GM23338 (cell line): ENCODE data around the gene FPR1.

ENCODE experiments used
- CREB1 ChIP-seq: fragments of 250-450 bp; sonication (Bioruptor Pico); IDR thresholded peaks from 2 replicates; pipeline ENCODE4 v1.5.0; 2020; ENCODE audit warnings: low read depth, mild to moderate bottlenecking, moderate library complexity
- EZH2 ChIP-seq: fragments of 200-600 bp; sonication (generic); IDR thresholded peaks from one replicate; pipeline ENCODE4 v1.8.0; 2017; ENCODE audit warnings: antibody characterized with exemption, mild to moderate bottlenecking, low read depth; ENCODE audit not compliant: unreplicated experiment
- EZH2phosphoT487 ChIP-seq: fragments of 200-600 bp; sonication (generic); IDR thresholded peaks from one replicate; pipeline ENCODE4 v1.8.1; 2018; ENCODE audit warnings: antibody characterized with exemption; ENCODE audit not compliant: unreplicated experiment
- JUNB ChIP-seq: IDR thresholded peaks from one replicate; pipeline ENCODE4 v1.6.1; 2016; ENCODE audit warnings: antibody characterized with exemption; ENCODE audit not compliant: unreplicated experiment
- POLR2AphosphoS5 ChIP-seq: IDR thresholded peaks from 2 replicates; pipeline ENCODE4 v1.6.1; 2016; ENCODE audit warnings: antibody characterized with exemption, low read depth
- ZNF114 ChIP-seq: fragments of 250-450 bp; sonication (Bioruptor Pico); IDR thresholded peaks from 2 replicates; pipeline ENCODE4 v1.5.0; 2020; ENCODE audit warnings: mild to moderate bottlenecking, moderate library complexity
- TF ChIP-seq, protein P1 (sequence below), 2 experiments: fragments of 200-600 bp in 1 of 2; sonication (generic) in 1 of 2; conservative IDR thresholded peaks; 2 replicates each; pipeline versions ENCODE4 v1.5.1 to v1.6.1; 2016 to 2017; ENCODE audit warnings: antibody characterized with exemption in 2 of 2, low read depth in 2 of 2, mild to moderate bottlenecking in 2 of 2, moderate library complexity in 1 of 2
- TF ChIP-seq, protein P2 (sequence below): IDR thresholded peaks from one replicate; pipeline ENCODE4 v1.6.1; 2018; ENCODE audit warnings: antibody characterized with exemption; ENCODE audit not compliant: unreplicated experiment
- TF ChIP-seq, protein P3 (sequence below): fragments of 250-450 bp; sonication (Bioruptor Pico); IDR thresholded peaks from 2 replicates; pipeline ENCODE4 v1.5.0; 2020; ENCODE audit warnings: mild to moderate bottlenecking, moderate library complexity

DNA sequence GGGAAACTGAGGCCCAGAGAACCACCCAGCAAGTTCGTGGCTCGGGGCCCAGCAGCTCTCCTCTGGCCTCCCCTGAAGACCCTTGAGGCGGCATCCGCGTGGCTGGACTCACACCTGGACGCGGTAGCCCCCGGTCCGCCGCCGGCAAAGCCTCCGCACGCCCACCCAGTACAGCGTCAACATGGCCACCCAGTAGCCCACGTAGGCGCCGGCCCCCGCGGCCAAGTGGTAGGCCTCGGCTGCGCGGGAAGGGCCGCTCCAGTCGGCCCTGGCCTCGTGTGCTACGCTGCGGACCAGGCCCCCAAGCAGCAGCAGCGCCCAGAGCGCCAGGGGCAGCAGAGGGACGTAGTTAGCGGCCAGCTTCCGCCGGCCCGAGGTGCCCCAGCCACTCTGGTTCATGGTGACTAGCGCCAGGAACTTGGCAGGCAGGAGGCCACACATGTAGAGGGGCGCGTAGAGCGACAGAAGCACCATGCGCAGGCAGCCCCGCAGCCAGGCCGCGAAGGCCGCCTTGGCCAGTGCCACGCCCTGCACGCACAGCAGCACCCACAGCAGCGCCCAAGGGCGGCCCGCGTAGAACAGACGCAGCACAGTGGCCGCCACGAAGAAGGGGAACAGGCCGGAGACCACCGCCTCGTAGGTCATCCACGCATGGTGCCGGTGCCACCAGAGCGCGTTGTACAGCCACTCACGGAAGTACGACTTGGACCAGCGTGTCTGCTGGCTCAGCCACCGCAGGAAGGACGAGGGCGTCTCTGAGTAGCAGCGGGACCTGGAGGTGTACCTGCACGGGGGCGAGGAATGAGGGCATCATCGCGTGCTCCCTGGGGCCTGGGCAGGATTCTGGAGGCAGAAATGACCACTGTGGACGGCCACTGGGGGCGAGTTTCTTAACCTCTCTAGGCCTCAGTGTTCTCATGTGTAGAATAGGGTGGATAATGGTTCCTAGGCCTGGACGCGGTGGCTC lies 38.1 kb downstream of the FPR1 start:
- no peak for TF ChIP-seq POLR2AphosphoS5
- TF ChIP-seq, protein P1, sequence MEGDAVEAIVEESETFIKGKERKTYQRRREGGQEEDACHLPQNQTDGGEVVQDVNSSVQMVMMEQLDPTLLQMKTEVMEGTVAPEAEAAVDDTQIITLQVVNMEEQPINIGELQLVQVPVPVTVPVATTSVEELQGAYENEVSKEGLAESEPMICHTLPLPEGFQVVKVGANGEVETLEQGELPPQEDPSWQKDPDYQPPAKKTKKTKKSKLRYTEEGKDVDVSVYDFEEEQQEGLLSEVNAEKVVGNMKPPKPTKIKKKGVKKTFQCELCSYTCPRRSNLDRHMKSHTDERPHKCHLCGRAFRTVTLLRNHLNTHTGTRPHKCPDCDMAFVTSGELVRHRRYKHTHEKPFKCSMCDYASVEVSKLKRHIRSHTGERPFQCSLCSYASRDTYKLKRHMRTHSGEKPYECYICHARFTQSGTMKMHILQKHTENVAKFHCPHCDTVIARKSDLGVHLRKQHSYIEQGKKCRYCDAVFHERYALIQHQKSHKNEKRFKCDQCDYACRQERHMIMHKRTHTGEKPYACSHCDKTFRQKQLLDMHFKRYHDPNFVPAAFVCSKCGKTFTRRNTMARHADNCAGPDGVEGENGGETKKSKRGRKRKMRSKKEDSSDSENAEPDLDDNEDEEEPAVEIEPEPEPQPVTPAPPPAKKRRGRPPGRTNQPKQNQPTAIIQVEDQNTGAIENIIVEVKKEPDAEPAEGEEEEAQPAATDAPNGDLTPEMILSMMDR (conservative IDR thresholded peaks at IDR 0.05; ENCODE audit: low read depth in 2 of 2): no peak
- TF ChIP-seq, protein P2, sequence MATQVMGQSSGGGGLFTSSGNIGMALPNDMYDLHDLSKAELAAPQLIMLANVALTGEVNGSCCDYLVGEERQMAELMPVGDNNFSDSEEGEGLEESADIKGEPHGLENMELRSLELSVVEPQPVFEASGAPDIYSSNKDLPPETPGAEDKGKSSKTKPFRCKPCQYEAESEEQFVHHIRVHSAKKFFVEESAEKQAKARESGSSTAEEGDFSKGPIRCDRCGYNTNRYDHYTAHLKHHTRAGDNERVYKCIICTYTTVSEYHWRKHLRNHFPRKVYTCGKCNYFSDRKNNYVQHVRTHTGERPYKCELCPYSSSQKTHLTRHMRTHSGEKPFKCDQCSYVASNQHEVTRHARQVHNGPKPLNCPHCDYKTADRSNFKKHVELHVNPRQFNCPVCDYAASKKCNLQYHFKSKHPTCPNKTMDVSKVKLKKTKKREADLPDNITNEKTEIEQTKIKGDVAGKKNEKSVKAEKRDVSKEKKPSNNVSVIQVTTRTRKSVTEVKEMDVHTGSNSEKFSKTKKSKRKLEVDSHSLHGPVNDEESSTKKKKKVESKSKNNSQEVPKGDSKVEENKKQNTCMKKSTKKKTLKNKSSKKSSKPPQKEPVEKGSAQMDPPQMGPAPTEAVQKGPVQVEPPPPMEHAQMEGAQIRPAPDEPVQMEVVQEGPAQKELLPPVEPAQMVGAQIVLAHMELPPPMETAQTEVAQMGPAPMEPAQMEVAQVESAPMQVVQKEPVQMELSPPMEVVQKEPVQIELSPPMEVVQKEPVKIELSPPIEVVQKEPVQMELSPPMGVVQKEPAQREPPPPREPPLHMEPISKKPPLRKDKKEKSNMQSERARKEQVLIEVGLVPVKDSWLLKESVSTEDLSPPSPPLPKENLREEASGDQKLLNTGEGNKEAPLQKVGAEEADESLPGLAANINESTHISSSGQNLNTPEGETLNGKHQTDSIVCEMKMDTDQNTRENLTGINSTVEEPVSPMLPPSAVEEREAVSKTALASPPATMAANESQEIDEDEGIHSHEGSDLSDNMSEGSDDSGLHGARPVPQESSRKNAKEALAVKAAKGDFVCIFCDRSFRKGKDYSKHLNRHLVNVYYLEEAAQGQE: no peak
- no peak for TF ChIP-seq CREB1 (CRISPR knock-in tag)
- no peak for TF ChIP-seq EZH2phosphoT487
- TF ChIP-seq JUNB: no peak
- TF ChIP-seq EZH2: no peak
- no peak for TF ChIP-seq ZNF114 (CRISPR knock-in tag)
- TF ChIP-seq, protein P3, sequence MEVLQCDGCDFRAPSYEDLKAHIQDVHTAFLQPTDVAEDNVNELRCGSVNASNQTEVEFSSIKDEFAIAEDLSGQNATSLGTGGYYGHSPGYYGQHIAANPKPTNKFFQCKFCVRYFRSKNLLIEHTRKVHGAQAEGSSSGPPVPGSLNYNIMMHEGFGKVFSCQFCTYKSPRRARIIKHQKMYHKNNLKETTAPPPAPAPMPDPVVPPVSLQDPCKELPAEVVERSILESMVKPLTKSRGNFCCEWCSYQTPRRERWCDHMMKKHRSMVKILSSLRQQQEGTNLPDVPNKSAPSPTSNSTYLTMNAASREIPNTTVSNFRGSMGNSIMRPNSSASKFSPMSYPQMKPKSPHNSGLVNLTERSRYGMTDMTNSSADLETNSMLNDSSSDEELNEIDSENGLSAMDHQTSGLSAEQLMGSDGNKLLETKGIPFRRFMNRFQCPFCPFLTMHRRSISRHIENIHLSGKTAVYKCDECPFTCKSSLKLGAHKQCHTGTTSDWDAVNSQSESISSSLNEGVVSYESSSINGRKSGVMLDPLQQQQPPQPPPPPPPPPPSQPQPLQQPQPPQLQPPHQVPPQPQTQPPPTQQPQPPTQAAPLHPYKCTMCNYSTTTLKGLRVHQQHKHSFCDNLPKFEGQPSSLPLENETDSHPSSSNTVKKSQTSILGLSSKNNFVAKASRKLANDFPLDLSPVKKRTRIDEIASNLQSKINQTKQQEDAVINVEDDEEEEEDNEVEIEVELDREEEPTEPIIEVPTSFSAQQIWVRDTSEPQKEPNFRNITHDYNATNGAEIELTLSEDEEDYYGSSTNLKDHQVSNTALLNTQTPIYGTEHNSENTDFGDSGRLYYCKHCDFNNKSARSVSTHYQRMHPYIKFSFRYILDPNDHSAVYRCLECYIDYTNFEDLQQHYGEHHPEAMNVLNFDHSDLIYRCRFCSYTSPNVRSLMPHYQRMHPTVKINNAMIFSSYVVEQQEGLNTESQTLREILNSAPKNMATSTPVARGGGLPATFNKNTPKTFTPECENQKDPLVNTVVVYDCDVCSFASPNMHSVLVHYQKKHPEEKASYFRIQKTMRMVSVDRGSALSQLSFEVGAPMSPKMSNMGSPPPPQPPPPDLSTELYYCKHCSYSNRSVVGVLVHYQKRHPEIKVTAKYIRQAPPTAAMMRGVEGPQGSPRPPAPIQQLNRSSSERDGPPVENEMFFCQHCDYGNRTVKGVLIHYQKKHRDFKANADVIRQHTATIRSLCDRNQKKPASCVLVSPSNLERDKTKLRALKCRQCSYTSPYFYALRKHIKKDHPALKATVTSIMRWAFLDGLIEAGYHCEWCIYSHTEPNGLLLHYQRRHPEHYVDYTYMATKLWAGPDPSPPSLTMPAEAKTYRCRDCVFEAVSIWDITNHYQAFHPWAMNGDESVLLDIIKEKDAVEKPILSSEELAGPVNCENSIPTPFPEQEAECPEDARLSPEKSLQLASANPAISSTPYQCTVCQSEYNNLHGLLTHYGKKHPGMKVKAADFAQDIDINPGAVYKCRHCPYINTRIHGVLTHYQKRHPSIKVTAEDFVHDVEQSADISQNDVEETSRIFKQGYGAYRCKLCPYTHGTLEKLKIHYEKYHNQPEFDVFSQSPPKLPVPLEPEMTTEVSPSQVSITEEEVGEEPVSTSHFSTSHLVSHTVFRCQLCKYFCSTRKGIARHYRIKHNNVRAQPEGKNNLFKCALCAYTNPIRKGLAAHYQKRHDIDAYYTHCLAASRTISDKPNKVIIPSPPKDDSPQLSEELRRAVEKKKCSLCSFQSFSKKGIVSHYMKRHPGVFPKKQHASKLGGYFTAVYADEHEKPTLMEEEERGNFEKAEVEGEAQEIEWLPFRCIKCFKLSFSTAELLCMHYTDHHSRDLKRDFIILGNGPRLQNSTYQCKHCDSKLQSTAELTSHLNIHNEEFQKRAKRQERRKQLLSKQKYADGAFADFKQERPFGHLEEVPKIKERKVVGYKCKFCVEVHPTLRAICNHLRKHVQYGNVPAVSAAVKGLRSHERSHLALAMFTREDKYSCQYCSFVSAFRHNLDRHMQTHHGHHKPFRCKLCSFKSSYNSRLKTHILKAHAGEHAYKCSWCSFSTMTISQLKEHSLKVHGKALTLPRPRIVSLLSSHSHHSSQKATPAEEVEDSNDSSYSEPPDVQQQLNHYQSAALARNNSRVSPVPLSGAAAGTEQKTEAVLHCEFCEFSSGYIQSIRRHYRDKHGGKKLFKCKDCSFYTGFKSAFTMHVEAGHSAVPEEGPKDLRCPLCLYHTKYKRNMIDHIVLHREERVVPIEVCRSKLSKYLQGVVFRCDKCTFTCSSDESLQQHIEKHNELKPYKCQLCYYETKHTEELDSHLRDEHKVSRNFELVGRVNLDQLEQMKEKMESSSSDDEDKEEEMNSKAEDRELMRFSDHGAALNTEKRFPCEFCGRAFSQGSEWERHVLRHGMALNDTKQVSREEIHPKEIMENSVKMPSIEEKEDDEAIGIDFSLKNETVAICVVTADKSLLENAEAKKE (CRISPR knock-in tag): no peak
